ENCODE results near the gene PI4K2A.

The PI4K2A gene

GRCh38 chr10:97596101-97597082 lies 44.1 kb upstream of the PI4K2A start:
- no peak overlapping the region for H3K4me3 ChIP-seq (ENCODE audit: low read length in 2 of 2)
- no peaks in the 10 kb centered on the region for H3K79me1 ChIP-seq (ENCODE audit: low read depth, low read length)
- H2AFZ ChIP-seq (ENCODE audit: low read length), result peak overlapping the region; percentile 75
- no peak overlapping the region for H2BK120ac ChIP-seq (ENCODE audit: low read depth, low read length)
- no CpG with 5 or more reads among the region's 10 CpGs for WGBS, 2 donors (ENCODE audit: extremely low coverage in 2 of 2, insufficient read length in 2 of 2, insufficient replicate concordance in 1 of 2)
- H2BK12ac ChIP-seq (ENCODE audit: low read length), result peak overlapping the region; percentile 24
- H3K4me2 ChIP-seq (ENCODE audit: insufficient read depth, low read length, poor library complexity, severe bottlenecking), result no peak overlapping the region
- no peak overlapping the region for H3K18ac ChIP-seq (ENCODE audit: low read length)
- DNase-seq (ENCODE audit: low spot score), result no peak
- H3K4ac ChIP-seq (ENCODE audit: low read length), result no peak overlapping the region
- H3K36me3 ChIP-seq (replicated peaks in 1 of 2; ENCODE audit: control insufficient read depth in 2 of 2, insufficient read depth in 2 of 2, low read length in 2 of 2), result no peaks in the 10 kb centered on the region
- H4K8ac ChIP-seq (ENCODE audit: low read depth, low read length), result no peak overlapping the region
- no peak overlapping the region for H3K23ac ChIP-seq (ENCODE audit: low read depth, low read length, poor library complexity)
- H4K91ac ChIP-seq (ENCODE audit: low read depth, low read length, poor library complexity), result no peak overlapping the region
- peaks cover 2 to 3% of the 10 kb centered on the region in 2 donors for H3K4me1 ChIP-seq (ENCODE audit: control insufficient read depth in 2 of 2, insufficient read depth in 1 of 2, low read depth in 1 of 2, low read length in 2 of 2)
- H2BK15ac ChIP-seq (ENCODE audit: low read length), result no peak overlapping the region
- no peak overlapping the region for H3K27ac ChIP-seq (replicated peaks; ENCODE audit: low read length)
- H2AK5ac ChIP-seq (ENCODE audit: low read depth, low read length), result no peak overlapping the region
- H3K27me3 ChIP-seq (ENCODE audit: control insufficient read depth in 3 of 3, insufficient read depth in 3 of 3, low read depth in 1 of 3, low read length in 3 of 3), result no peaks in the 10 kb centered on the region
- no peak overlapping the region for H2BK5ac ChIP-seq (ENCODE audit: low read length)
- no peaks in the 10 kb centered on the region for H3K9me3 ChIP-seq (replicated peaks in 1 of 2; ENCODE audit: control insufficient read depth in 2 of 2, insufficient read depth in 1 of 2, low read depth in 1 of 2, low read length in 2 of 2)
- H3K14ac ChIP-seq (ENCODE audit: low read length), result no peak overlapping the region
- H3K9ac ChIP-seq (ENCODE audit: low read depth, low read length, poor library complexity), result no peak overlapping the region

GRCh38 chr10:97597778-97598177 lies 42.7 kb upstream of the PI4K2A start:
- H2BK12ac ChIP-seq (ENCODE audit: low read length), result no peak overlapping the region
- peaks cover 2 to 5% of the 10 kb centered on the region in 2 donors for H3K4me1 ChIP-seq (ENCODE audit: control insufficient read depth in 2 of 2, insufficient read depth in 1 of 2, low read depth in 1 of 2, low read length in 2 of 2)
- no peak overlapping the region for H3K4me3 ChIP-seq (ENCODE audit: low read length in 2 of 2)
- H3K4me2 ChIP-seq (ENCODE audit: insufficient read depth, low read length, poor library complexity, severe bottlenecking), result no peak overlapping the region
- no peak for DNase-seq (ENCODE audit: low spot score)
- no peaks in the 10 kb centered on the region for H3K9me3 ChIP-seq (replicated peaks in 1 of 2; ENCODE audit: control insufficient read depth in 2 of 2, insufficient read depth in 1 of 2, low read depth in 1 of 2, low read length in 2 of 2)
- no peak overlapping the region for H2AK5ac ChIP-seq (ENCODE audit: low read depth, low read length)
- no peak overlapping the region for H3K18ac ChIP-seq (ENCODE audit: low read length)
- H2AFZ ChIP-seq (ENCODE audit: low read length), result no peak overlapping the region
- WGBS, 2 donors (ENCODE audit: extremely low coverage in 2 of 2, insufficient read length in 2 of 2, insufficient replicate concordance in 1 of 2), result no CpG with 5 or more reads among the region's 2 CpGs
- H3K4ac ChIP-seq (ENCODE audit: low read length), result no peak overlapping the region
- H2BK120ac ChIP-seq (ENCODE audit: low read depth, low read length), result no peak overlapping the region
- H3K27ac ChIP-seq (replicated peaks; ENCODE audit: low read length), result no peak overlapping the region
- no peak overlapping the region for H2BK5ac ChIP-seq (ENCODE audit: low read length)
- H4K8ac ChIP-seq (ENCODE audit: low read depth, low read length), result no peak overlapping the region
- H3K23ac ChIP-seq (ENCODE audit: low read depth, low read length, poor library complexity), result no peak overlapping the region
- H3K27me3 ChIP-seq (ENCODE audit: control insufficient read depth in 3 of 3, insufficient read depth in 3 of 3, low read depth in 1 of 3, low read length in 3 of 3), result no peaks in the 10 kb centered on the region
- H3K14ac ChIP-seq (ENCODE audit: low read length), result no peak overlapping the region
- no peak overlapping the region for H2BK15ac ChIP-seq (ENCODE audit: low read length)
- no peaks in the 10 kb centered on the region for H3K79me1 ChIP-seq (ENCODE audit: low read depth, low read length)
- H3K36me3 ChIP-seq (replicated peaks in 1 of 2; ENCODE audit: control insufficient read depth in 2 of 2, insufficient read depth in 2 of 2, low read length in 2 of 2), result no peaks in the 10 kb centered on the region
- no peak overlapping the region for H4K91ac ChIP-seq (ENCODE audit: low read depth, low read length, poor library complexity)
- no peak overlapping the region for H3K9ac ChIP-seq (ENCODE audit: low read depth, low read length, poor library complexity)

GRCh38 chr10:97598407-97599271 lies 41.8 kb upstream of the PI4K2A start:
- Histone ChIP-seq H3K23ac (ENCODE audit: low read depth, low read length, poor library complexity) (no peak overlapping the region), H3K4me3 (ENCODE audit: low read length in 2 of 2) (no peak overlapping the region), H4K91ac (ENCODE audit: low read depth, low read length, poor library complexity) (no peak overlapping the region), H2AK5ac (ENCODE audit: low read depth, low read length) (no peak overlapping the region), H2AFZ (ENCODE audit: low read length) (no peak overlapping the region), H3K27ac (replicated peaks; ENCODE audit: low read length) (no peak overlapping the region), H3K27me3 (ENCODE audit: control insufficient read depth in 3 of 3, insufficient read depth in 3 of 3, low read depth in 1 of 3, low read length in 3 of 3) (no peaks in the 10 kb centered on the region), H3K18ac (ENCODE audit: low read length) (peak overlapping the region; percentile 7), H2BK15ac (ENCODE audit: low read length) (no peak overlapping the region), H3K4ac (ENCODE audit: low read length) (peak overlapping the region; percentile 10), H2BK120ac (ENCODE audit: low read depth, low read length) (no peak overlapping the region), H2BK5ac (ENCODE audit: low read length) (no peak overlapping the region), H3K9ac (ENCODE audit: low read depth, low read length, poor library complexity) (no peak overlapping the region), H3K36me3 (replicated peaks in 1 of 2; ENCODE audit: control insufficient read depth in 2 of 2, insufficient read depth in 2 of 2, low read length in 2 of 2) (no peaks in the 10 kb centered on the region), H2BK12ac (ENCODE audit: low read length) (no peak overlapping the region), H3K14ac (ENCODE audit: low read length) (no peak overlapping the region), H4K8ac (ENCODE audit: low read depth, low read length) (no peak overlapping the region), H3K79me1 (ENCODE audit: low read depth, low read length) (no peaks in the 10 kb centered on the region), H3K4me2 (ENCODE audit: insufficient read depth, low read length, poor library complexity, severe bottlenecking) (no peak overlapping the region), H3K9me3 (replicated peaks in 1 of 2; ENCODE audit: control insufficient read depth in 2 of 2, insufficient read depth in 1 of 2, low read depth in 1 of 2, low read length in 2 of 2) (no peaks in the 10 kb centered on the region), H3K4me1 (ENCODE audit: control insufficient read depth in 2 of 2, insufficient read depth in 1 of 2, low read depth in 1 of 2, low read length in 2 of 2) (peaks cover 2 to 5% of the 10 kb centered on the region in 2 donors)
- no peak for DNase-seq (ENCODE audit: low spot score)
- no CpG with 5 or more reads among the region's 19 CpGs for WGBS, 2 donors (ENCODE audit: extremely low coverage in 2 of 2, insufficient read length in 2 of 2, insufficient replicate concordance in 1 of 2)

- H3K4ac ChIP-seq (ENCODE audit: low read length), result peak overlapping the region; percentile 10
- H2BK15ac ChIP-seq (ENCODE audit: low read length), result no peak overlapping the region
- no CpG with 5 or more reads among the region's 6 CpGs for WGBS, 2 donors (ENCODE audit: extremely low coverage in 2 of 2, insufficient read length in 2 of 2, insufficient replicate concordance in 1 of 2)
- peak overlapping the region; percentile 48 for H4K8ac ChIP-seq (ENCODE audit: low read depth, low read length)
- H3K23ac ChIP-seq (ENCODE audit: low read depth, low read length, poor library complexity), result no peak overlapping the region
- H3K79me1 ChIP-seq (ENCODE audit: low read depth, low read length), result no peaks in the 10 kb centered on the region
- no peak for DNase-seq (ENCODE audit: low spot score)
- no peak overlapping the region for H3K4me2 ChIP-seq (ENCODE audit: insufficient read depth, low read length, poor library complexity, severe bottlenecking)
- no peak overlapping the region for H2AK5ac ChIP-seq (ENCODE audit: low read depth, low read length)
- H4K91ac ChIP-seq (ENCODE audit: low read depth, low read length, poor library complexity), result no peak overlapping the region
- no peak overlapping the region for H2BK5ac ChIP-seq (ENCODE audit: low read length)
- H3K9ac ChIP-seq (ENCODE audit: low read depth, low read length, poor library complexity), result no peak overlapping the region
- H3K27me3 ChIP-seq (ENCODE audit: control insufficient read depth in 3 of 3, insufficient read depth in 3 of 3, low read depth in 1 of 3, low read length in 3 of 3), result no peaks in the 10 kb centered on the region
- peaks cover 2 to 5% of the 10 kb centered on the region in 2 donors for H3K4me1 ChIP-seq (ENCODE audit: control insufficient read depth in 2 of 2, insufficient read depth in 1 of 2, low read depth in 1 of 2, low read length in 2 of 2)
- H3K36me3 ChIP-seq (replicated peaks in 1 of 2; ENCODE audit: control insufficient read depth in 2 of 2, insufficient read depth in 2 of 2, low read length in 2 of 2), result no peaks in the 10 kb centered on the region
- no peak overlapping the region for H3K14ac ChIP-seq (ENCODE audit: low read length)
- no peak overlapping the region for H3K4me3 ChIP-seq (ENCODE audit: low read length in 2 of 2)
- no peaks in the 10 kb centered on the region for H3K9me3 ChIP-seq (replicated peaks in 1 of 2; ENCODE audit: control insufficient read depth in 2 of 2, insufficient read depth in 1 of 2, low read depth in 1 of 2, low read length in 2 of 2)
- no peak overlapping the region for H2BK12ac ChIP-seq (ENCODE audit: low read length)
- no peak overlapping the region for H2AFZ ChIP-seq (ENCODE audit: low read length)
- no peak overlapping the region for H2BK120ac ChIP-seq (ENCODE audit: low read depth, low read length)
- no peak overlapping the region for H3K27ac ChIP-seq (replicated peaks; ENCODE audit: low read length)
- H3K18ac ChIP-seq (ENCODE audit: low read length), result no peak overlapping the region
Measured at GRCh38 chr10:97599272-97599619, 41.2 kb upstream of the PI4K2A start.

All from neuronal stem cell (in vitro differentiated cells).